ENCODE data around the gene KIF11.
"Not testable (repeated sequence)": the region's sequence is repeated elsewhere in the genome, so short reads cannot be mapped to it uniquely, and the experiment has no call there.

Gene KIF11

GRCh38 chr10:92591550-92592022 is 1.3 kb upstream of the KIF11 start:
- DNase-seq, result peak; percentile 88 to 91

GRCh38 chr10:92593619-92594588 is 974 bp downstream of the KIF11 start:
- no peak for DNase-seq

GRCh38 chr10:92595505-92595904 is 2.6 kb downstream of the KIF11 start:
- no peak for DNase-seq

- no peak for DNase-seq
These were observed 5.4 kb downstream of the KIF11 start for GRCh38 chr10:92598321-92598720.

GRCh38 chr10:92604841-92605240 is 11.9 kb downstream of the KIF11 start:
- no peak for DNase-seq

- no peak for DNase-seq
These were observed 22.6 kb downstream of the KIF11 start for GRCh38 chr10:92615515-92615914.

GRCh38 chr10:92619368-92619767 is 26.4 kb downstream of the KIF11 start:
- DNase-seq, result no peak

- no peak for DNase-seq
These were observed 35.0 kb downstream of the KIF11 start for GRCh38 chr10:92627845-92628480.

GRCh38 chr10:92629945-92630344 is 37.0 kb downstream of the KIF11 start:
- DNase-seq, result no peak

GRCh38 chr10:92638037-92638436 is 45.1 kb downstream of the KIF11 start:
- no peak for DNase-seq

- no peak for DNase-seq
These were observed 47.2 kb downstream of the KIF11 start for GRCh38 chr10:92640107-92640506.

GRCh38 chr10:92641492-92641891 is 48.6 kb downstream of the KIF11 start:
- DNase-seq, result no peak

- DNase-seq, result no peak
These were observed 52.0 kb downstream of the KIF11 start for GRCh38 chr10:92644921-92645320.

- DNase-seq, result not testable (repeated sequence)
These were observed 57.9 kb downstream of the KIF11 start for GRCh38 chr10:92650864-92651263.

GRCh38 chr10:92655426-92655825 is 62.5 kb downstream of the KIF11 start:
- DNase-seq, result no peak

GRCh38 chr10:92656266-92656961 is 63.5 kb downstream of the KIF11 start:
- DNase-seq, result no peak

GRCh38 chr10:92657024-92657423 is 64.1 kb downstream of the KIF11 start:
- DNase-seq, result no peak

GRCh38 chr10:92662848-92663247 is 69.9 kb downstream of the KIF11 start:
- DNase-seq, result no peak

GRCh38 chr10:92664322-92664721 is 71.4 kb downstream of the KIF11 start:
- no peak for DNase-seq

- no peak for DNase-seq
These were observed 74.1 kb downstream of the KIF11 start for GRCh38 chr10:92667078-92667477.

- no peak for DNase-seq
These were observed 84.8 kb downstream of the KIF11 start for GRCh38 chr10:92677708-92678107.

GRCh38 chr10:92678206-92678605 is 85.3 kb downstream of the KIF11 start:
- DNase-seq, result no peak

- no peak for DNase-seq
These were observed 88.4 kb downstream of the KIF11 start for GRCh38 chr10:92681306-92681834.

Measured in stimulated activated CD4-positive, alpha-beta T cell treated with anti-CD3 and anti-CD28 coated beads, Interleukin-2, amount 100 ng/mL, for 24 hours (primary cell).